SU-DHL-6 (cell line): ENCODE measurements around the gene INPP5A.

ENCODE experiments used
- H2AFZ ChIP-seq: fragments of 200-600 bp; sonication (generic); 2 replicates; pipeline ENCODE4 v1.6.1; 2014; ENCODE audit warnings: low read depth, mild to moderate bottlenecking, moderate library complexity, mixed read lengths, antibody characterized with exemption, low read length; ENCODE audit not compliant: severe bottlenecking
- H3F3A ChIP-seq: fragments of 200-600 bp; shearing (Covaris generic); 2 replicates; pipeline ENCODE4 v1.6.0; 2016; ENCODE audit warnings: antibody characterized with exemption, mild to moderate bottlenecking; ENCODE audit not compliant: insufficient read depth
- H3K27ac ChIP-seq: fragments of 200-600 bp; sonication (generic); 2 replicates; pipeline ENCODE4 v1.5.1; 2016; ENCODE audit warnings: low read depth, mild to moderate bottlenecking, low read length, moderate library complexity, mixed read lengths
- H3K27me3 ChIP-seq: fragments of 200-600 bp; sonication (generic), shearing (Covaris generic); 2 replicates; pipeline ENCODE4 v1.6.0; 2014; ENCODE audit warnings: mild to moderate bottlenecking, low read length
- H3K36me3 ChIP-seq: fragments of 200-600 bp; sonication (generic); 2 replicates; pipeline ENCODE4 v1.6.1; 2014; ENCODE audit warnings: mild to moderate bottlenecking, low read length, mixed read lengths
- H3K4me2 ChIP-seq: fragments of 300-600, 200-600 bp; shearing (Covaris generic), sonication (generic); 2 replicates; pipeline ENCODE4 v1.6.0; 2014; ENCODE audit warnings: low read length, low read depth, mild to moderate bottlenecking; ENCODE audit not compliant: poor library complexity, severe bottlenecking
- H3K4me3 ChIP-seq: fragments of 200-600 bp; sonication (generic); 2 replicates; pipeline ENCODE4 v1.5.1; 2014; ENCODE audit warnings: antibody characterized with exemption, low read length, mild to moderate bottlenecking, mixed read lengths; ENCODE audit not compliant: insufficient read depth, poor library complexity, severe bottlenecking
- H3K79me2 ChIP-seq: fragments of 200-600 bp; sonication (generic); 2 replicates; pipeline ENCODE4 v1.6.1; 2014; ENCODE audit warnings: mild to moderate bottlenecking, low read length, moderate library complexity; ENCODE audit not compliant: insufficient read depth
- H3K9ac ChIP-seq: fragments of 200-600 bp; sonication (generic); 2 replicates; pipeline ENCODE4 v1.7.0; 2014; ENCODE audit warnings: mild to moderate bottlenecking, low read length
- H3K9me2 ChIP-seq: fragments of 200-600 bp; sonication (generic); replicated peaks from 2 replicates; pipeline ENCODE4 v1.6.1; 2014; ENCODE audit warnings: low read length; ENCODE audit not compliant: insufficient read depth
- H3K9me3 ChIP-seq: fragments of 200-600 bp; sonication (generic); 2 replicates; pipeline ENCODE4 v1.6.1; 2014; ENCODE audit warnings: low read length, mixed read lengths; ENCODE audit not compliant: insufficient read depth
- H4K20me1 ChIP-seq: fragments of 200-600 bp; sonication (generic); 2 replicates; pipeline ENCODE4 v1.6.1; 2014; ENCODE audit warnings: low read depth, mild to moderate bottlenecking, antibody characterized with exemption, low read length, moderate library complexity, mixed read lengths
- EZH2phosphoT487 ChIP-seq: fragments of 200-600 bp; sonication (generic), shearing (Covaris generic); conservative IDR thresholded peaks from 2 replicates; pipeline ENCODE4 v1.6.1; 2018; ENCODE audit warnings: mild to moderate bottlenecking, antibody characterized with exemption, low read length, moderate library complexity, mixed read lengths
- TF ChIP-seq, protein P1 (sequence below): fragments of 200-600 bp; sonication (generic); IDR thresholded peaks from one replicate; pipeline ENCODE4 v1.5.1; 2017; ENCODE audit warnings: antibody characterized with exemption, mild to moderate bottlenecking, low read length, moderate library complexity; ENCODE audit not compliant: insufficient read depth, poor library complexity, severe bottlenecking

The INPP5A gene

DNA sequence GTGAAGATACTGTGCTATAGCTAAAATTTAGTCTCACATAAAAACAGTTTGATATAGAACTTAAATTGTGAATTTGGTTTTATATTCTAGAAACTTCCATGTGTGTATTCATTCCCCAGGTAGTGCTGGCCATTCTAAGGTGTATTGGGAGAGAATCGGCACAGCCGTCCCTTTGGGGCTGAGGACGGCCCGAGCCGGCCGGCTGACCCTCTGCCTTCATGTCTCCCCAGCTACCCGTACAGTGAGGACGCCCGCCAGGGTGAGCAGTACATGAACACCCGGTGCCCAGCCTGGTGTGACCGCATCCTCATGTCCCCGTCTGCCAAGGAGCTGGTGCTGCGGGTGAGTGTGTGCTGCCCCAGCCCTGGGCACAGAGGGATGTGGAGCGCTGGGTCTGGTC, 239.9 kb downstream of the INPP5A start:
- no peak overlapping the region for H3K4me3 ChIP-seq
- H3K4me2 ChIP-seq = no peak overlapping the region
- H3K9me3 ChIP-seq = no peaks in the 10 kb centered on the region
- no peaks in the 10 kb centered on the region for H3K36me3 ChIP-seq
- no peak overlapping the region for H3K9ac ChIP-seq
- no peaks in the 10 kb centered on the region for H3F3A ChIP-seq
- TF ChIP-seq, protein P1, sequence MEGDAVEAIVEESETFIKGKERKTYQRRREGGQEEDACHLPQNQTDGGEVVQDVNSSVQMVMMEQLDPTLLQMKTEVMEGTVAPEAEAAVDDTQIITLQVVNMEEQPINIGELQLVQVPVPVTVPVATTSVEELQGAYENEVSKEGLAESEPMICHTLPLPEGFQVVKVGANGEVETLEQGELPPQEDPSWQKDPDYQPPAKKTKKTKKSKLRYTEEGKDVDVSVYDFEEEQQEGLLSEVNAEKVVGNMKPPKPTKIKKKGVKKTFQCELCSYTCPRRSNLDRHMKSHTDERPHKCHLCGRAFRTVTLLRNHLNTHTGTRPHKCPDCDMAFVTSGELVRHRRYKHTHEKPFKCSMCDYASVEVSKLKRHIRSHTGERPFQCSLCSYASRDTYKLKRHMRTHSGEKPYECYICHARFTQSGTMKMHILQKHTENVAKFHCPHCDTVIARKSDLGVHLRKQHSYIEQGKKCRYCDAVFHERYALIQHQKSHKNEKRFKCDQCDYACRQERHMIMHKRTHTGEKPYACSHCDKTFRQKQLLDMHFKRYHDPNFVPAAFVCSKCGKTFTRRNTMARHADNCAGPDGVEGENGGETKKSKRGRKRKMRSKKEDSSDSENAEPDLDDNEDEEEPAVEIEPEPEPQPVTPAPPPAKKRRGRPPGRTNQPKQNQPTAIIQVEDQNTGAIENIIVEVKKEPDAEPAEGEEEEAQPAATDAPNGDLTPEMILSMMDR = no peak
- no peak for TF ChIP-seq EZH2phosphoT487
- no peaks in the 10 kb centered on the region for H3K27me3 ChIP-seq
- no peaks in the 10 kb centered on the region for H3K79me2 ChIP-seq
- H3K27ac ChIP-seq = no peak overlapping the region
- no peaks in the 10 kb centered on the region for H4K20me1 ChIP-seq
- no peaks in the 10 kb centered on the region for H3K9me2 ChIP-seq
- no peak overlapping the region for H2AFZ ChIP-seq

DNA sequence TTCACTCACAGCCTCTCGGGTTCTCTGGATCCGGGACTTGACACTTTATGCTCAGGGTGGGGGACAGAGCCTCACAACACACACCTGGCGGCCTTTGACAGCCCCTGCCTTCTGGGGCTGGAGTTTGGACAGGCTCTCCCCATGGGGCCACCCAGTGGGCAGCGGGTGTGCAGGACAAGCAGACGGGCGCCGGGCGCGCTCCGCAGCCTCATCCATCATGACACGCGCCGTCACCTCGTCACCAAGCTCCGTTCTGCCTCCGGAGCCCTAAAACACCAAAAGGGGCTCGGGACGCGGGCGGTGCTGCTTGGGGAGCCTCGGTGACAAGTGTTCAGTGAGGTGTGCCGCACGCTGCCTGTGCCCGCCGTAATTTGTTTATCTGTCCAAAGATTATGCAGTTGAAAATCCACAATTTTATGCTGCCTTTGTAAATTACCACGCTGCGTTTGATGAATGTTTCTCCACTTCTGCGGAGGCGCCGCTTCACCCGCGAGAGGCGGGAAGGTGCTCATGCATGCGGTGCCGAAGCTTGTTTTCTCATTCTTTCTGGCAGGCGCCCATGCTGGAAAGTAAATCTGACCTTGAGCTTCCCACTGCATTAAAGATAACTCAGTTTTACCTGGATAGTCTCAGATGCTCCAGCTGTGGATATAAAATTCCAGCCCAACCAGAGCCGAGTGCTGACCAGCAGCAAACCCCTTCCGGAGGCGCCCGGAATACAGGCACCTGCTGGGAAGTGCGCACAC, 242.1 kb downstream of the INPP5A start:
- H3K79me2 ChIP-seq = no peaks in the 10 kb centered on the region
- H2AFZ ChIP-seq = no peak overlapping the region
- no peak overlapping the region for H3K9ac ChIP-seq
- no peaks in the 10 kb centered on the region for H3K36me3 ChIP-seq
- no peak overlapping the region for H3K4me2 ChIP-seq
- no peaks in the 10 kb centered on the region for H3K27me3 ChIP-seq
- H3K4me3 ChIP-seq = no peak overlapping the region
- no peaks in the 10 kb centered on the region for H3F3A ChIP-seq
- H4K20me1 ChIP-seq = no peaks in the 10 kb centered on the region
- no peak overlapping the region for H3K27ac ChIP-seq
- TF ChIP-seq EZH2phosphoT487 = no peak
- TF ChIP-seq, protein P1 = no peak
- H3K9me2 ChIP-seq = no peaks in the 10 kb centered on the region
- H3K9me3 ChIP-seq = no peaks in the 10 kb centered on the region

DNA sequence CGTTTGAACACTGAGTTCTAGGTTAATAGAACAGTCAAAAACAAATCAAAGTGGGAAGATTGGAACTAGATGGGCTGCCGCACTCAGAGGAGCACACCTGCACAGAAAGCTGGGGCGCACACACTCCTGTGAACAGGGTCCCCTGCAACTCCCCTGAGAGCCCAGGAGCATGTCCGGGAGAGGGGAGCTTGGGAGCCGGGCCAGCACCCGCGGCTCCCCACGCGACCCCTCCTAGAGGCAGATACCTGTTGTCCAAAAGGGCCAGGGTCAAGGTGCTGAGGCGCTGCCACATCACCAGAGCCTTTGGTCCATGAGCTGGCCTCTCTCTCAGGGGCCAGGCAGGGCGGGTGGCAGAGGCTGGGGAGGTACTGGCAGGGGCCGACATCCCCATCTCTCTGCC, 242.8 kb downstream of the INPP5A start:
- Histone ChIP-seq H3K27me3 (no peaks in the 10 kb centered on the region), H3K79me2 (no peaks in the 10 kb centered on the region), H3K36me3 (no peaks in the 10 kb centered on the region), H3K9ac (no peak overlapping the region), H3K9me3 (no peaks in the 10 kb centered on the region), H3F3A (no peaks in the 10 kb centered on the region), H3K4me3 (no peak overlapping the region), H3K9me2 (no peaks in the 10 kb centered on the region), H3K27ac (no peak overlapping the region), H3K4me2 (no peak overlapping the region), H2AFZ (no peak overlapping the region), H4K20me1 (no peaks in the 10 kb centered on the region)
- TF ChIP-seq EZH2phosphoT487 = no peak
- TF ChIP-seq, protein P1 = no peak
